ENCODE data around the gene BANF2.
"Not testable (repeated sequence)": the region's sequence is repeated elsewhere in the genome, so short reads cannot be mapped to it uniquely, and the experiment has no call there.

The BANF2 gene

GRCh38 chr20:17766226-17766625 is 66.5 kb downstream of the BANF2 start:
- no peak for DNase-seq (ENCODE audit: low read depth)

GRCh38 chr20:17767624-17768023 is 67.9 kb downstream of the BANF2 start:
- DNase-seq (ENCODE audit: low read depth): no peak

GRCh38 chr20:17768271-17768670 is 68.5 kb downstream of the BANF2 start:
- no peak for DNase-seq (ENCODE audit: low read depth)

GRCh38 chr20:17769716-17770115 is 70.0 kb downstream of the BANF2 start:
- not testable (repeated sequence) for DNase-seq (ENCODE audit: low read depth)

- no peak for DNase-seq (ENCODE audit: low read depth)
Measured at GRCh38 chr20:17771206-17772004, 71.6 kb downstream of the BANF2 start.

GRCh38 chr20:17772005-17772343 is 72.2 kb downstream of the BANF2 start:
- DNase-seq (ENCODE audit: low read depth): no peak

- no peak for DNase-seq (ENCODE audit: low read depth)
Measured at GRCh38 chr20:17773619-17774018, 73.9 kb downstream of the BANF2 start.

- DNase-seq (ENCODE audit: low read depth): no peak
Measured at GRCh38 chr20:17775600-17775999, 75.8 kb downstream of the BANF2 start.

- no peak for DNase-seq (ENCODE audit: low read depth)
Measured at GRCh38 chr20:17776551-17776950, 76.8 kb downstream of the BANF2 start.

GRCh38 chr20:17779011-17779410 is 79.2 kb downstream of the BANF2 start:
- DNase-seq (ENCODE audit: low read depth): not testable (repeated sequence)

- DNase-seq (ENCODE audit: low read depth): no peak
Measured at GRCh38 chr20:17782768-17783167, 83.0 kb downstream of the BANF2 start.

GRCh38 chr20:17783671-17784070 is 83.9 kb downstream of the BANF2 start:
- DNase-seq (ENCODE audit: low read depth): no peak

GRCh38 chr20:17785007-17785406 is 85.2 kb downstream of the BANF2 start:
- no peak for DNase-seq (ENCODE audit: low read depth)
